GM18873 (cell line): ENCODE results near the gene ARMS2.

ENCODE experiments used
- ATAC-seq: cut with Tn5 transposase; IDR thresholded peaks from one replicate; pipeline ENCODE4 v1.9.1; 2021; ENCODE audit warnings: mild to moderate bottlenecking, moderate library complexity, moderate number of reproducible peaks; ENCODE audit not compliant: unreplicated experiment, low FRiP score

ARMS2 gene

DNA sequence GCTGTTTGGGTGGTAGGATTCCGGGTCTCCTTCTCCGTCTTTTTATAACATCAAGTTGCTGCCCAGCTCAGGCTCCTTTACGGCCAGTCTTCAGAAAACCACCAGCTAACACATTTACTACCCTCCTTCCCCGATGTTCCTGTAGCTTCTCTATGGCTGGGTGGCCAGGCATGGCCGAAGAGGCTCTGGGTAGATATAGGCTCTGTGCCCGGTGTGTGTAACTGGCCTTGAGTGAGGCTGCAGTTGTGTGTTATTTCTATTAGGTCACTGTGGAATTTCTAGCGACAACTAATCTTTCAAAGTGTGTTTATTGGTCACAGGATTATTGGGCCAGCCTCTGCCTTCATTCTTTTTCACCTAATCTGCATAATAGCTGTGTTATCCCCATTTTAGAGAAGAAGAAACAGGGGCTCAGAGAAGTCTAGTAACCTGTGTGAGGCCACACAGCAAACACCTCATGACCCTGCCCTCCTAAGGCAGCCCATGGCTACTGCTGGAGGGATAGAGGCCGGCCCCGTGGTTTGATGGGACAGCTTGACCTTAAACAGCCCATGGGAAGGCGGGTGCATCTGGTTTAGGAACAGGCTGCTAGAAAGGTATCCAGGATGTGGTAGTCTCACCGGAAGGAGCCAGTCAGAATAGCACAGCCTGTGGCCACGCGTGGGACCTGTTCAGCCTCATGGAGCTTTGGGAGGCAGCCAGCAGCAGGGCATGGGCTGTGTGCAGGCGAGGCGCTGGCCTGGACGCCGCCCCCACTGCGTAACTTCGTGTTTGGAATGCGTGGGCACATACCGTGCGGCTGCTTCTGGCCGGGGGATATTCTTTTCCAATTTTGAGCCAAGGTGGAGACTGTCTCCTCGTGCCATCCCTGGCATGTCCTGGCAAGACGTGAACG is 36.6 kb downstream of the ARMS2 start:
- ATAC-seq, result no peak

DNA sequence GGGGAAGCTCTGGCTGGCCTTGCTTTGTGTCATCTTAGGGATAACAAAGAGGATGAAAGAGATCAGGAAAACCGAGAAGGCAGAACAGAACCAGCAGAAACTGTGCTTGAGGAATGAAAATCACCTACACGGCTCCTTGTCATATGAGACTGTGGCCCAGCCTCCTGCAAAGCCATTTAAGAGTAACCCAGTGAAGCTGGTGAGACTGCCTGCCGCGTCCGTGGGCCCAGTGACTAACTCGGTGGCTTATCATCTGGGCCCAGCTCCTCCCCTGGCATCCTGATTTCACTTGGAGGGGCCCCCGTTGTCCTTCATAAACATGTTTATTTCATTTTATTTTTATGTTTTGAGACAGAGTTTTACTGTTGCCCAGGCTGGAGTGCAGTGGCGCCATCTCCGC is 37.6 kb downstream of the ARMS2 start:
- no peak for ATAC-seq

DNA sequence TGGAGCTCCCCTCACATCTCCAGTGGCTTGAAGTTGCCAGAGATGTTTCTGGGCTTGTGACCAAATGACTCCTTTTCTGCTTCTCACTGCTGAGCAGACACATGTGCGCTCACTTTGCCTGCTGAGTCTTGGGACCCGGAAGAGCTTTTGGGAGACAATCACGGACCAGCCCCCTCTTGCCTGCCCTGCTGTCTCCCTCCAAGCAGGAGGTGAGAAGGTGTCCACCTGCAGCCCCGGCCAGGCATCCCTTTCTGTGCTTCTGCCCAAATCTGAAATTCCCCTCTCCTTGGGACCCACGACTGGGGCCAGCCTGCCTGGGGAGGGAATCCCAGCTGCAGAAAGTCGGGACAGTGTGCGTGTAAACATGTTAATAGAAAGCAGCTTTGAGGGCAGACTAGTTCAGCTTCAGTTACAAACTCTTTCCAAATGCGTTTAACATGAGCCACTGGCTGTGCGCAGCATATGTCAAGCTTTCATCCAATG is 38.6 kb downstream of the ARMS2 start:
- ATAC-seq, result no peak

DNA sequence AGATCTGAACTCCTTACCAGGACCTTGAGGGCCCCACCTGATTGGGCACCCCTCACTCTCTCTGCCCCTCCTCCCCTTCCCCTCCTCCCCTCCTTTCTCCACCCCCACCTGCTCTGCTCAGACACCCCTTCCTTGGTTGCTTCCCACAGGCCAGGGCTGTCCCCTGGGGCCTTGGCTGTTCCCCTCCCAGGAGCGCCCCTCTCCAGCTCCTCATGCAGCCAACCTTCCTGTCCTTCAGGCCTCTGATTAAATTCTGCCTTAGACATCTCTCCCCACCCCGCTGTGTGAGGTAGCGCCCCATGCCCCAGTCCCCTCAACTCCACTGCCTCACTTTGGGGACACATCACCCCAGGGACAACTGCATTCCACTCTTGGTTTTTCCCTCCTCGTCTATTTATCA is 39.3 kb downstream of the ARMS2 start:
- ATAC-seq, result no peak

DNA sequence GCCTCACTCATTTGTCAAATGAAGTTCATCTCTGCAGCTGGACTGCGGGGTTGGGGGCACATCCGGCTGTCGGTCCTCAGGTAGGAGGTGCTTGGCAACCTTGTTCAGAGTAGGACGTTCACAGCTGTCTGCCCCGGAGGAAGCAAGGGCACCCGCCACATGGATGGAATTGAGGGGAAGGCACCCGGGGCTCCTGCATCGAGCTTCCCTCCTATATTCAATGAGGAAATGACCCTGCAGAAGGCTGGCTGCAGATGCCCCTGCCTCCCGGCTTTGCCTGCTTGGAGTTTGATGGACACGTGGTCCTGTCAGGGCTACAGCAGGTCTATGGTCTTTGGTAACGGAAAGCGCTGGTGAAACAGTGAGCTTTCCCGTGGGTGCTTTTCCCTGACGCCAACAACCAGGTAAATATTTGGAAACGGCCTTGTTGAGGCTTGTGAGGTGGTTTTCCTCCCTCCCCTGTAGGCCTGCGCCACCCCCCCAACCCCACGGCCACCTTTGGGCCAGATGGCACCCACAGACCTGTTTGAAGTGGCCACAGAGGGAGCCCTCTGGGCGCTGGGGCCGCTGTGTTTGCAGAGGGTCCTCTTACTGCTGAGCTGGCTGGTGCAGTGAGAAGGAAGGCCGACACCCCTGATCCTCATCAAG is 39.8 kb downstream of the ARMS2 start:
- no peak for ATAC-seq

DNA sequence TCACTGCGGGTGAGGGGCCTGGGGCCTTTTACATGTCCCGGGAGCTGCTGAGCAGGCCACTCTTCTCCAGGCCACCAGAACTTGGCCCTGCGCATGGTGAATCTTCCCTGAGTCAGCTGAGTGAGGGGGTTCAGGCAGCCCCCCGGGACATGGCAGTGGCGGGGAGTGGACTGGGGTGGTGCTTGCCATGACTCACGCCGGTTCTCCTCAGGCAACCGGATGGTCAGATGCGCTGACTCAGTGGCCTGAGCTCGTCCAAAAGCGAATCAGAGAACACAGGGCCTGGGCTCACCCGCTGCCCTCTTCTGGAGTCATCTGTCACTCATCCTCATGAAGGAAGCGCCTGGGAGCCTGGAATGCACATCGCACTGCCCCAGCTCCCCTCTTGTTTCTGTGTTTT is 40.4 kb downstream of the ARMS2 start:
- ATAC-seq, result no peak

DNA sequence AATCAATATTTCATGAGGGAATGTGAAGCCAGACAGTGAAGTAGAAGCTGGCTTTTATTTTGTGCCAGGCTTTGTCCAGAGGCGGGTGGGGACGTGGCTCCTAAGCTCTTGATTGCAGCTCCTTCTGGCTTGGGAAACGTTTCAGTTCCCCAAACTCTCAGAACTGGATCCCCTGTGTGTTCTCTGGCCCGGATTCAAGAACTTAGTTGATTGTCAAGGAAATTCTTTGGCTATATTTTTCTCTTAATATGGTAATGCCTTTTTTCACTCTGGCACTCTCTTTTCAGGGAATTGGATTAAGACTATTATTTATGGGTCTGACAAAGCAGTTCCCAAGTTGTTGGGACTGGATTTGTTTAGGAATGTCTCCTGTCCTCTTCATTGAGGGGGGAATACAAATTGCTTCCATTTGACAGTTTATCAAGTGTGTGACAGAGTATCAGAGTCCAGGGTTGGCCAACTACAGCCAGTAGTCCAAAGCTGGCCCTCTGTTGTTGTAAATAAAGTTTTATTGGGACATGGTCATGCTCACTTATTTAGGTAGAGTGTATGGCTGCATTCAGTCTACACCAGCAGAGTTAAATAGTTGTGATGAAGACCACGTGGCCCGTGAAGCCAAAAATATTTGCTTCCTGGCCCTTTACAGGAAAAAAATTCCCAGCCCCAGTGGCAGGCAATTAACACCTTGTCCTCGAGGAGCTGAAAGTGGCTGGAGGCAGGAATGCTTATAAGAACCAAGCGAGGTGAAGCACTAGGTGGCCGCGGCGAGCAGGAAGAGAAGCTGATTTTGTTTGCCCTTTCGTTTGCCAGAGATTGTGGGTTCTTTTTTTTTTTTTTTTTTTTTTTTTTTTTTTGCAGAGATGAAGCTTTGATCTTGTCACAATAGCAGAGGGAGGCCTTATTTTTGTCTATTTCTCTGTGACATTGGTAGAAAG is 41.2 kb downstream of the ARMS2 start:
- no peak for ATAC-seq

DNA sequence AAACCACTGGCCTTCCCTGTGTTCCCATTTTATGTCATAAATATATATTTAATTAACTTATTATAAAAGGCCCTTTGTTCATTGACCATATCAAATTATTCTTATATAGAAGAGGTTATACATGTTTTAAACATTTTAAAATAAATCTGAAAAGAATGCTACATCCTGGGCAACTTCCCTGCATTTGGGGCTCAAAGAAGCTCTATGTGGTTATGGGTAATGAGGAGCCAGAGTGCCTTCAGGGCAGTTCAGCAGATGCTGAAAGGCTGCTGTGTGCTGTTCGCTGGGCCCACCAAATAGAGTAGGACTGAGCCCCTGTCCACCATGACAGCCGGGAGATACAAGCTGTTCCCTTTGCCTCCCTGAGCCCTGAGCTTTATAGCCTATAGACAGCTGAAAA is 42.8 kb downstream of the ARMS2 start:
- ATAC-seq, result no peak

DNA sequence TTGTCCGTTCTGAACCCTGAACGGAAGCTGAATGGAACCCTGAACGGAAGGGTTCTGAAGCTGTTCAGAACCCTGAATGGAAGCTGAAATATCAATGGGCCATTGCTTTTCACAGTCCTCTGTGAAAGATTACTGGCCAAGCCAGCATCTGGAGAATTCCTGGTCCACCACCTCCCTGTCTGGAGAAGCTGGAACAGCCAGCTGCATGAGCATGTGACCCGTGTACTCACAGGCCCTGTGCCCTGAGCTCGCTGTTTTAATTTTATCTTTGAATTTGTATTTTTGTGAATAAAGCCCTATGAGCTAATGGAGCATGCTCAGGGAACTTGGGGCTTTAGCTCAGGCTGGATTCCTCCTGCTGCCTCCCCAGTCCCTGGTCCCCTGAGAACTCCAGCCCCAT is 44.1 kb downstream of the ARMS2 start:
- no peak for ATAC-seq

DNA sequence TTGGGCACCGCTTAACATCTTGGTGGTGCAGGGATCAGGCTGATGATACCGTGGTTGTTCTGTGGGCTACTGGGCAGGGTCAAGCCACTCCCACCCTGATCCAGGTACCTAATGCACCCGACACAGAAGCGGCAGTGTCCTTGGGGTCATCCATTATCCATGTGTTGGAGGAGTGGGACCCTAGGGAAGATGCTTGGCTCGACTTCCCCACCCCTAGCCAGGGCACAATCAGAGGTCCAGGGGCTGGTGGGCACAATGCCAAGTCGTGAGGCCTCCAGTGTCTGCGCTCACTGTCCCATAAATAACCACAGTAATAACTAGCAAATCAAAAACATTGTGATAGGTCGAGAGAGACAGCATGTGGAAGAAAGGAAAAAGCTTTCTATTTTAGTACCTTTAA is 44.6 kb downstream of the ARMS2 start:
- no peak for ATAC-seq

DNA sequence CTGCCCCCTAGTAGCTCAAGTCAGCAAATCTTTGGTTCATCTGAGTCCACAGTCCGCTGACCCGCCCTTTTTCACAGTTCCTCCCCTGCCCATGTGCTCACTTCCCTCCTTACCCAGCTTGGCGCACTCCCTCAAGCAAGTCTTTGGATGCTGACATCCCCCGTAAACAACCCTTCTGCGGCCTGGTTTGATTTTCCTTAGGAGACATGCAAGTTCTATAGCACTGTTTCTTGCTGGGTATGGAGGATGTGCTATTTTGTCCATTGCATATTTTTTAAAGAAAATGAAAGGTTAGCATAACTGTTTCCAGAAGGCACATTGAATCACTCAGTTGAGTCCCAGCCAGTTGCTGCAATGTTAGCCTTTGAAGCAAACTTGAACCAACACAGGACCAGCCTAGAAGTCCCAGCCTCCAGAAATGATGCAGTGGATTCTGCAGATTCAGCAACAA is 45.1 kb downstream of the ARMS2 start:
- no peak for ATAC-seq

DNA sequence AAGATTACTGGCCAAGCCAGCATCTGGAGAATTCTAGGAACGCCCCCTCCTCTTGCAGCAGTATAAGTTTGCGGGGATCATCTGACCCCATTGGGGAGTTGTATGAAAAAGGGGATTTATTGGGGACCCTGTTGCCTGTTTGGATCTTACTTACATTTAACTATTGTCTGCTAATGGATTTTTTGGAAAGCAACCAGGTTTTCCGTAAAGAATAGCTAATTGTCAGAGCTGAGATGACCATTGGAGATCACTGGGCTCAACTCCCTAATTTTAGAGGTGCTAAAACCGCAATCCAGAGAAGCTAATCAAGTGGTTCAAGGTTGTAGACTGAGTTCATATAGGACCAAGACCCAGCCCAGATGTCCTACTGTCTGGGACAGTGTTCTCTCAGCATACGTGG is 45.7 kb downstream of the ARMS2 start:
- ATAC-seq, result no peak

DNA sequence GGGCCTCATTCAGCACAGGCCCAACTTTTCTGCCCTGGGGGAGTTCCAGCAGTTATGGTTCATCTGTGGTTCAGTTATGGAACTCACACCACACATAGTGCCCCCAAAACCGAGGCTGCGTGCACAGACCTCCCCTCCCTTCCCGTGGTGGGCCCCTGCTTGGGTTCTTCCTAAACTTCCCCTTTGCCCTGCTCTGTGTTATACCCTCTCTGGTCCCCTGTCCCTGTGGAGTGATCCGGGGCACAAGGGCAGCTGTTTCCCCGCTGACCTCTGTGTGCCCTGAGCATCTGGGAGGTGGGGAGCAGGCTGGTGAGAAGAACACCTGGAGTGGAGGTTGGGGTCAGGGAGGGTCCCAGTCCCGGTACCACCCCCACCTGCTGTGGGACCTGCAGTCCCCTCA is 46.3 kb downstream of the ARMS2 start:
- ATAC-seq, result no peak

DNA sequence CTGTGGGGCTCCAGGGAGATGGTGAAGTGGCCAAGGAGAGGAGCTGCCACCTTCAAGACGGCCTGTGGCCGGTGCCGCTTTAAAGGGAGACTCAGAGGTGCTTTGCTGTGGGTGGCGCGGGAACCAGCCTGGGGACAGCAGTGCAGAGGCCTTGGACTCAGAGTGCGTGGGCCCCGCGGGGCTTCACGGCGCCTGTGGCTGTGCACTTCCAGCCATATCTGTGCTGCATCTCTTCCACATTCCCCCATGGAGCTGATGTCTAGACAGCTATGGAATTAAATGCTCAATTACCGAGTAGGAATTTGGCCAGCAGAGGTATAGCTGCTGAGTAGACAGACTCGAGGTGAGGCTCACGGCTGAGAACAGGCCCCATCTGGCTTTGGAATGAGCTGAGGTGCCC is 48.6 kb downstream of the ARMS2 start:
- ATAC-seq, result no peak

DNA sequence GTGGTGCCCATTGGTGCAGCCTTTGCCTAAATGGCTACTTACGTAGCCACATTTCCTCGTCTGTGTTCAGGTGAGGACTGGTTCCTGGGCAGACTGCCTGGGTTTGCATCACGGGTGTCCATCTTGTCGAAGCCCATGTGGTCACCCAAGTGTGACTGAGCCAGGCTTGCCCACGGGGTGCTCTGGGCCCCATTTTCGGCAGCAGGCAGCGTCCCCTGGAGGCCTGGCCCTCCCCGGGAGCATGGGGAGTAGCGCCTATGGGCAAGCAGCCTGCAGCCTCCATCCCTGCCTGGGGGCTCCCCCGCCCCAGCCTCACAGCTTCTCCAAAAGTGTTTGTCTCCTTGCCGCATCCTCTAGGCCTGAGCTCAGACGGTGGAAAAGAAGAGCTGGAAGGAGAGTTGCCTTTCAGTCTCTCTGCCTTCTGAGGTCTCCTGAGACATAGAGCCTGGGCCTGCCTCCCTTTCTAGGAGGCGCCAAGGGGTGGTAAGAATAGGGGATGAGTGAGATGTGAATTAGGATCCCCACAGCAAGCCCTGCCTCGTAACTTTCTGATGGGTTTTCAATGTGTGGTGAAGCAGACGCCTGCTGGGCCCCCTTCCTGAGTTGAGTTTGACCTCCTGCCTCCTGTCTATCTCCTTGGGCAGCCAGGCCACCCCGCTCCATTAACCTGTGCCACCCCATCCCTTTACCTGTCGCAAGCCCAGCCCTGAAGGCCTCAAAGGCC is 49.6 kb downstream of the ARMS2 start:
- ATAC-seq, result no peak

DNA sequence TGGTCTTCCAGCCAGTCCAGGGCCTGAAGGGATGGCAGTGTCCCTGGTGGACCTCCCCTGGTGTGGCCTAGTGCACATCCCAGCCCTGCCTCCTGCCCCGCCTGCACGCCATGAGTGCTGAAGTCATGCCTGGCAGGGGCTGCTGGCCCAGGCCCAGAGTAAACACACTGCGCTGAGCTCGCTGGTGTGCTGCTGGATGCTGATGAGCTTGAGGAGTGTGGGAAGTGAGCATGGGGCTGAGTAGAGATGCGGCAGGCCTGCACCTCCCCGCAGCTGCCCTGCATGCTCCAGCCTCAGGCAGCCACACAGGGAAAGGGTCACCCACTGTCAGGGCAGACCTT is 50.1 kb downstream of the ARMS2 start:
- ATAC-seq, result no peak

DNA sequence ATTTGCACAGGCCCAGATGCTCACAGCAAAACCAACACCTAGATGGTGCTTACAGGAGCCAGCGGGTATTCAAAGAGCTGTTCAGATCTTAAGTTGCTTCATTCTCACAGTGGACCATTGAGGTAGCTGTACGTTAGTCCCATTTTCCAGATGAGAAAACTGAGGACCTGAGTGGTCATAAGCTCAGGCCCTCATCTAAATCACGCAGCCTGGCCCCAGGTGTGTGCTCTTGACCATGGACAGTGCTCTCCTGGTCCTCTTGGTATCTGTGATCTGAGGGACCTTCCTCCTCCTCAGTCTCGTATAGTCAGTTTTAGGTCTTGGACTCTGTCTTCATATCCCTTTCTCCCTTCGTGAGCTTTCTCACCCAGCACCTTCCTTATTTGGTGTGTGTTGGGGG is 50.6 kb downstream of the ARMS2 start:
- no peak for ATAC-seq

DNA sequence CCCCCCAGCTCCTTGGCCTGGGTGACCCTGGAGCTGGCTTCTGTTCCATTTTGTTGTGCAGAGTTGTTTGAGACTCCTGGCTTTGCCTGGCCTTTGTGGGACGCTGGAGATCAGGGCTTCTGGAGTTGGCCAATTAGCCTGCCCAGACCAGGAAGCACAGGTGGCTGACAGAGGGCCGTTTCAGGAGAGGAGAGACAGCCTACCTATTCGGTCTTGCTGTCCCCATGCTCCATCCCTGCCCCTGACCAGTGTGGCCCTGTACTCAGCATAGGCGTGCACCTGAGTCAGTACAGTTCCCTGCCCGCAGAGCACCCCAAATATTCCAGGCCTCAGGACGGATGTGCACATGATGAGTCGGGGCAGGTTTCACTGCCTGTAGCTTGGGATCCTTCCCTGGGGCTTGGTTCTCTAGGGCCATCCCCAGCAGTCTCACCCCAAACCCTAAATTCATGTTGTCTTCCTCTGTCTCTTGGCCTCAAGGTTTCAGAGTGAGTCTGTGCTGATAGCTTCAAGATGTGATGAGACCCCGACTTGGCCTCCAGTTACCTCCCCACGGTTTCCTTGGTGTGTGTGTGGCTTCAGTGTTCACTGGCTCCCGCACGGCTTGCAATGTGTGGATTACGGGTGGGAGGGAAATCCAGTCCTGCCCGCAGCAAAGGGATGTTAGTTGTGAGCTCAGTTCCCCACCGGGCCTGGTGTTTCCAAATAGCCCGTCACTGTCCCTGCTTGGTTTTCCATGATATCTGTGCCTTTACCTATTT is 51.6 kb downstream of the ARMS2 start:
- no peak for ATAC-seq
